ENCODE measurements around the gene INVS.

INVS gene

GRCh38 chr9:100281676-100282387, 182.8 kb downstream of the INVS start:
- no peak for DNase-seq
- Mint-ChIP-seq H3K4me1 (peaks cover 12% of the 10 kb centered on the region), H3K9me3 (peaks cover 31% of the 10 kb centered on the region), H3K27ac (peak overlapping the region; percentile 60), H3K4me3 (no peak overlapping the region), H3K36me3 (ENCODE audit: low read depth) (peaks cover 89% of the 10 kb centered on the region), H3K27me3 (ENCODE audit: low read depth, poor library complexity) (no peaks in the 10 kb centered on the region)
- TF ChIP-seq CTCF (IDR thresholded peaks at IDR 0.05) = no peak

DNA sequence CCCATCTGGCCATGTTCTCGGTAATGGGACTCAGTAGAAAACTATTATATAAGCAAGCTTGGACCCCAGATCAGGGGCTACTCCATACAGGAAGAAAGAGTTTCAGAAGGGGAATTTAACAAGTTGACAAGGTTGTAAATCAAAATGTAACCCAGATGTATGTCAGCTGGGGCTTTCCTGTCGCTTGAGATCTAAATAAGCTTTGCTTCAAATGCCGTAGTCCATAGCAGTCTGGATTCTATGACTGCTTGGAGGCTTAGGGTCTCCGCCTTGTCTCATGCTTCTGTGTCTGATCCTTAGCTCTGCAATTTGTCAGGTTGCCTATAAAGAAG, 183.3 kb downstream of the INVS start:
- Mint-ChIP-seq H3K36me3 (ENCODE audit: low read depth) (peaks cover 89% of the 10 kb centered on the region), H3K9me3 (peaks cover 34% of the 10 kb centered on the region), H3K27ac (peak overlapping the region; percentile 60), H3K4me1 (peaks cover 12% of the 10 kb centered on the region), H3K27me3 (ENCODE audit: low read depth, poor library complexity) (no peaks in the 10 kb centered on the region), H3K4me3 (no peak overlapping the region)
- TF ChIP-seq CTCF (IDR thresholded peaks at IDR 0.05) = no peak
- DNase-seq = no peak

DNA sequence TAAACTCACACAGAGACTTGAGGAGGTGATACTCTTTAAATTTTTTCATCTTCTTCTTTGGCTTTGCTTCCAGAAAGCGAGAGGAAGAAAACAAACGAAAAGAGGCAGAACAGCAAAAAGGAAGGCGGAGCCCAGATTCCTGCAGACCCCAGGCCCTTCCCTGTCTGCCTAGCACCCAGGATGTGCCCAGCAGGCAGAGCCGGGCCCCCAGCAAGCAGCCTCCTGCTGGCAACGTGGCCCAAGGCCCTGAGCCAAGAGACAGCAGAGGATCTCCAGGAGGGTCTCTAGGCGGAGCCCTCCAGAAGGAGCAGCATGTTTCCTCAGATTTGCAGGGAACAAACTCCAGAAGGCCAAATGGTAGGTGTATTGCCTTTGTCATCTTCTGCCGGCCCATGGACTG, 185.2 kb downstream of the INVS start:
- no peak for TF ChIP-seq CTCF (IDR thresholded peaks at IDR 0.05)
- no peak for DNase-seq
- Mint-ChIP-seq H3K36me3 (ENCODE audit: low read depth) (peaks cover 90% of the 10 kb centered on the region), H3K4me1 (peaks cover 12% of the 10 kb centered on the region), H3K9me3 (peaks cover 50% of the 10 kb centered on the region), H3K4me3 (no peak overlapping the region), H3K27me3 (ENCODE audit: low read depth, poor library complexity) (no peaks in the 10 kb centered on the region), H3K27ac (no peak overlapping the region)

- peaks cover 12% of the 10 kb centered on the region for H3K4me1 Mint-ChIP-seq
- no peak for DNase-seq
- no peak overlapping the region for H3K4me3 Mint-ChIP-seq
- no peak overlapping the region for H3K27ac Mint-ChIP-seq
- no peak for TF ChIP-seq CTCF (IDR thresholded peaks at IDR 0.05)
- H3K36me3 Mint-ChIP-seq (ENCODE audit: low read depth) = peaks cover 90% of the 10 kb centered on the region
- no peaks in the 10 kb centered on the region for H3K27me3 Mint-ChIP-seq (ENCODE audit: low read depth, poor library complexity)
- H3K9me3 Mint-ChIP-seq = peaks cover 55% of the 10 kb centered on the region
These were observed 186.0 kb downstream of the INVS start for GRCh38 chr9:100285080-100285479.

- no peak for TF ChIP-seq CTCF (IDR thresholded peaks at IDR 0.05)
- Mint-ChIP-seq H3K27me3 (ENCODE audit: low read depth, poor library complexity) (no peaks in the 10 kb centered on the region), H3K27ac (no peak overlapping the region), H3K4me3 (no peak overlapping the region), H3K9me3 (peaks cover 55% of the 10 kb centered on the region), H3K4me1 (peaks cover 12% of the 10 kb centered on the region), H3K36me3 (ENCODE audit: low read depth) (peaks cover 91% of the 10 kb centered on the region)
- no peak for DNase-seq
These were observed 186.6 kb downstream of the INVS start for GRCh38 chr9:100285601-100286000.

DNA sequence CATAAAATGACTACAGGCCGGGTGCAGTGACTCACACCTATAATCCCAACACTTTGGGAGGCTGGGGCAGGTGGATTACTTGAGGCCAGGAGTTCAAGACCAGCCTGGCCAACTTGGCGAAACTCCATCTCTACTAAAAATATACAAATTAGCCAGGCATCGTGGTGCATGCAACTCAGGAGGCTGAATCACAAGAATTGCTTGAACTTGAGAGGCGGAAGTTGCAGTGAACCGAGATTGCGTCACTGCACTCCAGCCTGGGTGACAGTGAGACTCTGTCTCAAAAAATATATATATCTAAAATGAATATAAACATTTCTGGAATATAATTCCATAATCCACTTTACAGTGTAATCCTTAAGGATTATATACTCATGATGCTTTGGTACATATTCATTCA, 187.2 kb downstream of the INVS start:
- H3K36me3 Mint-ChIP-seq (ENCODE audit: low read depth) = peaks cover 96% of the 10 kb centered on the region
- H3K9me3 Mint-ChIP-seq = peaks cover 55% of the 10 kb centered on the region
- H3K4me1 Mint-ChIP-seq = peaks cover 10% of the 10 kb centered on the region
- H3K4me3 Mint-ChIP-seq = no peak overlapping the region
- no peak for DNase-seq
- TF ChIP-seq CTCF (IDR thresholded peaks at IDR 0.05) = no peak
- H3K27me3 Mint-ChIP-seq (ENCODE audit: low read depth, poor library complexity) = no peaks in the 10 kb centered on the region
- no peak overlapping the region for H3K27ac Mint-ChIP-seq

Measured in nephron progenitor cell (in vitro differentiated cells).